ENCODE measurements around the gene WASL. TPM values are rescaled to one million over a fixed set of nuclear protein-coding genes. Genes with fewer than 3 reads are reported as not detected.

WASL gene
- polyA plus RNA-seq, 3 donors, result 1.6 to 3.9 (median 2.1) TPM

- H3K4me1 ChIP-seq (ENCODE audit: control insufficient read depth in 1 of 2, insufficient read depth in 2 of 2, low read length in 2 of 2), result no peaks in the 10 kb centered on the region
- TF ChIP-seq, protein P1, sequence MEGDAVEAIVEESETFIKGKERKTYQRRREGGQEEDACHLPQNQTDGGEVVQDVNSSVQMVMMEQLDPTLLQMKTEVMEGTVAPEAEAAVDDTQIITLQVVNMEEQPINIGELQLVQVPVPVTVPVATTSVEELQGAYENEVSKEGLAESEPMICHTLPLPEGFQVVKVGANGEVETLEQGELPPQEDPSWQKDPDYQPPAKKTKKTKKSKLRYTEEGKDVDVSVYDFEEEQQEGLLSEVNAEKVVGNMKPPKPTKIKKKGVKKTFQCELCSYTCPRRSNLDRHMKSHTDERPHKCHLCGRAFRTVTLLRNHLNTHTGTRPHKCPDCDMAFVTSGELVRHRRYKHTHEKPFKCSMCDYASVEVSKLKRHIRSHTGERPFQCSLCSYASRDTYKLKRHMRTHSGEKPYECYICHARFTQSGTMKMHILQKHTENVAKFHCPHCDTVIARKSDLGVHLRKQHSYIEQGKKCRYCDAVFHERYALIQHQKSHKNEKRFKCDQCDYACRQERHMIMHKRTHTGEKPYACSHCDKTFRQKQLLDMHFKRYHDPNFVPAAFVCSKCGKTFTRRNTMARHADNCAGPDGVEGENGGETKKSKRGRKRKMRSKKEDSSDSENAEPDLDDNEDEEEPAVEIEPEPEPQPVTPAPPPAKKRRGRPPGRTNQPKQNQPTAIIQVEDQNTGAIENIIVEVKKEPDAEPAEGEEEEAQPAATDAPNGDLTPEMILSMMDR (IDR thresholded peaks at IDR 0.05), result no peak
- H3K4me1 Mint-ChIP-seq, result no peaks in the 10 kb centered on the region
- no peaks in the 10 kb centered on the region for H3K36me3 Mint-ChIP-seq
- intact Hi-C loops (cut with micrococcal nuclease), result no loop called here
- no peak overlapping the region for H3K27ac Mint-ChIP-seq
- H2AFZ ChIP-seq (ENCODE audit: insufficient read depth, low read depth, low read length, poor library complexity, severe bottlenecking), result no peak overlapping the region
- WGBS (ENCODE audit: insufficient coverage), result 92% methylated on average over 2 of the region's 6 CpGs
- no peak for DNase-seq
- H3K27me3 Mint-ChIP-seq (ENCODE audit: low read depth in 3 of 3), result peaks cover 2 to 4% (median 3%) of the 10 kb centered on the region in 3 donors
- H3K9ac ChIP-seq (ENCODE audit: insufficient read depth, low read length, poor library complexity, severe bottlenecking), result no peak overlapping the region
- H4K20me1 ChIP-seq (ENCODE audit: insufficient read depth, low read length), result no peaks in the 10 kb centered on the region
- no peak overlapping the region for H3K27ac ChIP-seq (ENCODE audit: low read depth in 1 of 2, low read length in 2 of 2)
- H3K79me2 ChIP-seq (ENCODE audit: insufficient read depth, low read length), result no peaks in the 10 kb centered on the region
- no peak overlapping the region for H3K4me3 ChIP-seq (replicated peaks in 1 of 3; ENCODE audit: low read depth in 2 of 3, low read length in 3 of 3)
- H3K27me3 ChIP-seq (ENCODE audit: control insufficient read depth in 2 of 2, insufficient read depth in 2 of 2, low read length in 2 of 2), result no peaks in the 10 kb centered on the region
- H3K36me3 ChIP-seq (replicated peaks in 1 of 2; ENCODE audit: control insufficient read depth in 1 of 2, insufficient read depth in 2 of 2, low read length in 2 of 2), result no peaks in the 10 kb centered on the region
- H3K9me3 ChIP-seq (replicated peaks in 1 of 2; ENCODE audit: control insufficient read depth in 1 of 2, insufficient read depth in 1 of 2, low read length in 2 of 2), result no peaks in the 10 kb centered on the region
- H3K9me3 Mint-ChIP-seq, result peaks cover 0 to 2% (median 0%) of the 10 kb centered on the region in 7 donors
- H3K4me3 Mint-ChIP-seq, result no peak overlapping the region
- no peak overlapping the region for H3K4me2 ChIP-seq (replicated peaks; ENCODE audit: extremely low read depth, low read length, poor library complexity, severe bottlenecking)
These were observed 95.6 kb downstream of the WASL start for GRCh38 chr7:123653162-123653561.

DNA sequence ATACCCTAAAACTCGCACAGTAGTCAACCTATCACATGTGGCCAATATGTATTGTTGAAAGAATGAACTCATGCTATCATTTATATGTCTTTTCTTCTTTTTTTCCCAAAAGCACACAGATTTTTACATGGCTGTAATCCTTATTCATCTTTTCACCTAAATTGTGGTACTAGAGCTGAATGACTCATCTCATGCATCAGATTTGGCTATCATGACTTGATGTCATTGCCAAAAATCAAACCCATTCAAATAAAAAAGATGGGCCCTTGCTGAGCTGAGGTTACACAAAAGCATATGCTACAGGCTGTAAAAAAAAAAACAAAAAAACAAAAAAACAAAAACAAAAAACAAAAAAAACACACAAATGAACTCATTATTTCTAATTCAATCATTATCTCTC, 96.4 kb downstream of the WASL start:
- Histone ChIP-seq H3K79me2 (ENCODE audit: insufficient read depth, low read length) (no peaks in the 10 kb centered on the region), H3K9me3 (replicated peaks in 1 of 2; ENCODE audit: control insufficient read depth in 1 of 2, insufficient read depth in 1 of 2, low read length in 2 of 2) (no peaks in the 10 kb centered on the region), H3K4me2 (replicated peaks; ENCODE audit: extremely low read depth, low read length, poor library complexity, severe bottlenecking) (no peak overlapping the region), H3K27ac (ENCODE audit: low read depth in 1 of 2, low read length in 2 of 2) (no peak overlapping the region), H3K4me1 (ENCODE audit: control insufficient read depth in 1 of 2, insufficient read depth in 2 of 2, low read length in 2 of 2) (no peaks in the 10 kb centered on the region), H4K20me1 (ENCODE audit: insufficient read depth, low read length) (no peaks in the 10 kb centered on the region), H2AFZ (ENCODE audit: insufficient read depth, low read depth, low read length, poor library complexity, severe bottlenecking) (no peak overlapping the region), H3K27me3 (ENCODE audit: control insufficient read depth in 2 of 2, insufficient read depth in 2 of 2, low read length in 2 of 2) (no peaks in the 10 kb centered on the region), H3K9ac (ENCODE audit: insufficient read depth, low read length, poor library complexity, severe bottlenecking) (no peak overlapping the region), H3K36me3 (replicated peaks in 1 of 2; ENCODE audit: control insufficient read depth in 1 of 2, insufficient read depth in 2 of 2, low read length in 2 of 2) (no peaks in the 10 kb centered on the region), H3K4me3 (replicated peaks in 1 of 3; ENCODE audit: low read depth in 2 of 3, low read length in 3 of 3) (no peak overlapping the region)
- H3K4me3 Mint-ChIP-seq, result no peak overlapping the region
- H3K36me3 Mint-ChIP-seq, result no peaks in the 10 kb centered on the region
- WGBS (ENCODE audit: insufficient coverage), result no CpG with 5 or more reads among the region's 1 CpG
- no peaks in the 10 kb centered on the region for H3K4me1 Mint-ChIP-seq
- TF ChIP-seq, protein P1 (IDR thresholded peaks at IDR 0.05), result no peak
- no peak overlapping the region for H3K27ac Mint-ChIP-seq
- intact Hi-C loops (cut with micrococcal nuclease), result no loop called here
- H3K9me3 Mint-ChIP-seq, result peaks cover 0 to 2% (median 0%) of the 10 kb centered on the region in 7 donors
- H3K27me3 Mint-ChIP-seq (ENCODE audit: low read depth in 3 of 3), result peaks cover 2 to 4% (median 2%) of the 10 kb centered on the region in 3 donors
- no peak for DNase-seq

Measured in CD14-positive monocyte (primary cell).